Mesenteric fat pad (tissue), 1 donor: ENCODE measurements around the gene CLEC16A. TPM values are rescaled to one million over a fixed set of nuclear protein-coding genes. Genes with fewer than 3 reads are reported as not detected.
A peak's percentile ranks its signal among the peaks of the same experiment; 100 is the strongest.

Experiments used
- DNase-seq: peaks from one replicate; pipeline ENCODE4 v3.0.0-alpha.2; 2020; ENCODE audit warnings: low spot score
- total RNA-seq: library from RNA; stranded (reverse); fragmentation: NEBNext Ultra II Directional; extraction: Animal tissue kit (Norgen Biotek cat#: 25700); gene quantifications from one replicate; pipeline ENCODE4 v1.2.1, GENCODE V29; 2021
- donor health status: DM: yes; HTN: yes; CAD: no.

CLEC16A gene
- total RNA-seq, 1 donor from 2014 or later: 27.5 TPM

GRCh38 chr16:11056993-11057649 lies 112.8 kb downstream of the CLEC16A start:
- peak; percentile 86 for DNase-seq

- peak; percentile 35 for DNase-seq
Measured at GRCh38 chr16:11057711-11058345, 113.5 kb downstream of the CLEC16A start.

- peak; percentile 30 for DNase-seq
Measured at GRCh38 chr16:11058832-11059231, 114.5 kb downstream of the CLEC16A start.

GRCh38 chr16:11059588-11059987 lies 115.2 kb downstream of the CLEC16A start:
- DNase-seq: peak; percentile 64

- peak; percentile 26 for DNase-seq
Measured at GRCh38 chr16:11060364-11060763, 116.0 kb downstream of the CLEC16A start.

GRCh38 chr16:11060842-11061241 lies 116.5 kb downstream of the CLEC16A start:
- DNase-seq: peak; percentile 43

GRCh38 chr16:11061629-11062270 lies 117.4 kb downstream of the CLEC16A start:
- DNase-seq: peak; percentile 76

- peak; percentile 41 for DNase-seq
Measured at GRCh38 chr16:11063448-11064201, 119.3 kb downstream of the CLEC16A start.

- peak; percentile 30 for DNase-seq
Measured at GRCh38 chr16:11064202-11064540, 119.8 kb downstream of the CLEC16A start.

- DNase-seq: no peak
Measured at GRCh38 chr16:11064851-11065250, 120.5 kb downstream of the CLEC16A start.

- no peak for DNase-seq
Measured at GRCh38 chr16:11066261-11066870, 122.0 kb downstream of the CLEC16A start.

GRCh38 chr16:11067266-11067665 lies 122.9 kb downstream of the CLEC16A start:
- DNase-seq: no peak

- DNase-seq: no peak
Measured at GRCh38 chr16:11067697-11068141, 123.4 kb downstream of the CLEC16A start.

GRCh38 chr16:11071829-11072228 lies 127.5 kb downstream of the CLEC16A start:
- DNase-seq: no peak

GRCh38 chr16:11072420-11073153 lies 128.2 kb downstream of the CLEC16A start:
- DNase-seq: no peak

- DNase-seq: no peak
Measured at GRCh38 chr16:11073407-11073999, 129.1 kb downstream of the CLEC16A start.

- DNase-seq: no peak
Measured at GRCh38 chr16:11074131-11074530, 129.8 kb downstream of the CLEC16A start.

- no peak for DNase-seq
Measured at GRCh38 chr16:11075163-11075562, 130.8 kb downstream of the CLEC16A start.

GRCh38 chr16:11076259-11077018 lies 132.1 kb downstream of the CLEC16A start:
- DNase-seq: no peak
